Fibroblast of villous mesenchyme (primary cell): ENCODE measurements around the gene SEPTIN8. TPM values are rescaled to one million over a fixed set of nuclear protein-coding genes. Genes with fewer than 3 reads are reported as not detected.
A peak's percentile ranks its signal among the peaks of the same experiment; 100 is the strongest.

Experiments
- DNase-seq: peaks from one replicate; pipeline ENCODE4 v3.0.0-alpha.2; 2010; ENCODE audit warnings: low read depth
- H3K4me3 ChIP-seq: 2 replicates; pipeline ENCODE4 v1.5.1; 2011; ENCODE audit warnings: low read depth, mild to moderate bottlenecking, low read length
- total RNA-seq: library from RNA; depleted of rRNA; stranded (reverse); fragments of >200 nt; gene quantifications from 2 replicates; pipeline ENCODE4 v1.2.3, GENCODE V29; 2012
- TF ChIP-seq, protein P1 (sequence below): IDR thresholded peaks from 2 replicates; pipeline ENCODE4 v1.5.1; 2012; ENCODE audit warnings: low read depth, mild to moderate bottlenecking, low read length; ENCODE audit not compliant: insufficient read depth

Gene SEPTIN8
- total RNA-seq, 1 donor, result 51.4 TPM

DNA sequence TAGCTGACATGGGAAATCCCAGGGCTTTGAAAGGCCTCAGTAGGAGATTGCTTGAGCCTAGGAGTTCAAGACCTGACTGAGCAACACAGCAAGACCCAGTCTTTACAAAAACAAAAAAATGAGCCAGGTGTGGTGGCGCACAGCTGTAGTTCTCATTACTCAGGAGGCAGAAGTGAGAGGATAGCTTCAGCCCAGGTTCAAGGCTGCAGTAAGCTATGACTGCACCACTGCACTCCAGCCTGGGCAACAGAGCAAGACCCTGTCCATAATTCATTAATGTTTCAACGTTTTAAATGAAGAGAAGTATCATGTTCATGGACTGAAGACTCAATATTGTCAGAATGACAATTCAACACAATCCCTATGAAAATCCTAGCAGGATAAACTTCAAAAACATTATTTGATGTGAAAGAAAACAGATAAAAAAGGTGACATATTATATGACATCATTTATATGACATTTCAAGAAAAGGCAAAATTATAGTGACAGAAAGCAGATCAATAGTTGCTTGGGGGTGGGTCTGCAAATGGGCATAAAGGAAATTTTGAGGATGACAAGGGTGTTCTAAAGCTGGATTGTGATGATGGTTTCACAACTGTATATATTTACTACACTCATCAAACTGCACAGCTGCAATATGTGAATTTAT lies 43.4 kb downstream of the SEPTIN8 start:
- no peak overlapping the region for H3K4me3 ChIP-seq
- TF ChIP-seq, protein P1, sequence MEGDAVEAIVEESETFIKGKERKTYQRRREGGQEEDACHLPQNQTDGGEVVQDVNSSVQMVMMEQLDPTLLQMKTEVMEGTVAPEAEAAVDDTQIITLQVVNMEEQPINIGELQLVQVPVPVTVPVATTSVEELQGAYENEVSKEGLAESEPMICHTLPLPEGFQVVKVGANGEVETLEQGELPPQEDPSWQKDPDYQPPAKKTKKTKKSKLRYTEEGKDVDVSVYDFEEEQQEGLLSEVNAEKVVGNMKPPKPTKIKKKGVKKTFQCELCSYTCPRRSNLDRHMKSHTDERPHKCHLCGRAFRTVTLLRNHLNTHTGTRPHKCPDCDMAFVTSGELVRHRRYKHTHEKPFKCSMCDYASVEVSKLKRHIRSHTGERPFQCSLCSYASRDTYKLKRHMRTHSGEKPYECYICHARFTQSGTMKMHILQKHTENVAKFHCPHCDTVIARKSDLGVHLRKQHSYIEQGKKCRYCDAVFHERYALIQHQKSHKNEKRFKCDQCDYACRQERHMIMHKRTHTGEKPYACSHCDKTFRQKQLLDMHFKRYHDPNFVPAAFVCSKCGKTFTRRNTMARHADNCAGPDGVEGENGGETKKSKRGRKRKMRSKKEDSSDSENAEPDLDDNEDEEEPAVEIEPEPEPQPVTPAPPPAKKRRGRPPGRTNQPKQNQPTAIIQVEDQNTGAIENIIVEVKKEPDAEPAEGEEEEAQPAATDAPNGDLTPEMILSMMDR, result no peak
- DNase-seq, result no peak

- H3K4me3 ChIP-seq, result no peak overlapping the region
- no peak for DNase-seq
- TF ChIP-seq, protein P1, result no peak
Measured at GRCh38 chr5:132729896-132730295, 47.1 kb downstream of the SEPTIN8 start.

GRCh38 chr5:132725745-132726144 lies 51.3 kb downstream of the SEPTIN8 start:
- H3K4me3 ChIP-seq, result no peak overlapping the region
- DNase-seq, result no peak
- TF ChIP-seq, protein P1, result no peak

DNA sequence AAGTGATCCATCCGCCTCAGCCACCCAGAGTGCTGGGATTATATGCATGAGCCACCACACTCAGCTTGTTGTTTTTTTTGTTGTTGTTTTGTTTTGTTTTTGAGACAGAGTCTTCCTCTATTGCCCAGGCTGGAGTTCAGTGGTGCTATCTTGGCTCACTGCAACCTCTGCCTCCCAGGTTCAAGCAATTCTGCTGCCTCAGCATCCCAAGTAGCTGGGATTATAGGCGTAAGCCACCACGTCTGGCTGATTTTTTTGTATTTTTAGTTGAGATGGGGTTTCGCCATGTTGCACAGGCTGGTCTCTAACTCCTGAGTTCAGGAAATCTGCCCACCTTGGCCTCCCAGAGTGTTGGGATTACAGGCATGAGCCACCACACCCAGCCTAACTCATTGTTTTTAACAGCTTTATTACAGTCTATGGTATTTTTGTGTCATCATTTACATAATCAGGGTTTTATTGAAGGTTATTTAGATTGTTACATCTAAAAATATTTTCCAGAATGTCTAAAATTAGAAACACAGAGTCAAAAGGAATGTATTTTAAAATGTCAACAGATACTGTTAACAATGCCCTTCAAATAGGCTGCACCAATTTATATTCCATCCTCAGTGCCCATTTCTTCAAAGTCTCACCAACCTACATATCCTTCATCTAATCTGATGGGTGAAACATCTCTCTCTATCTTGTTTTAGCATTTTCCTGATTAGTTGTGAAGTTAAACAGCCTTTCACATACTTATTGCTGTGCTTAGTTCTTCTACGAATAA lies 58.3 kb downstream of the SEPTIN8 start:
- no peak for DNase-seq
- TF ChIP-seq, protein P1, result no peak

GRCh38 chr5:132714456-132715307 lies 62.4 kb downstream of the SEPTIN8 start:
- H3K4me3 ChIP-seq, result no peak overlapping the region
- peak; percentile 23 for DNase-seq
- TF ChIP-seq, protein P1, result peak; percentile 41

More for the DNA sequence above, 58.3 kb downstream of the SEPTIN8 start:
- no peak overlapping the region for H3K4me3 ChIP-seq

DNA sequence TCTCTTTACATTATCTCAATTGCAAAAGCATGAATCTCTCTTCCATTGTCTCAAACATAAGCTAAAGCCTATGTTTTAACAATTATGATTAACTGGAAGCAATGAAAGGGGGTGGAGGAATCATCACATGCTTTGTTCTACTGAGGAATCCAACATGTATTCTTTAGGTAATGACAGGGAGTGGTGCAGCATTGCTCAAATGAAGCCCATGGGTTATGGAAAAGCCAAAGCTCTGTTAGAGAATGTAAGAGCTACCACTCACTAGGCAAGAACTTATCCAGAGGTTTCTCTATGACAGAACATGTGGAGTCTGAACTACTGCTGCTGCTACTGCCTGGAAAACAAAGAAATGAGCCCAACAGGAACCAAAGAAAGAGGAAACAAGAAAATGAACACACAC lies 68.4 kb downstream of the SEPTIN8 start:
- no peak for DNase-seq
- TF ChIP-seq, protein P1, result no peak
- no peak overlapping the region for H3K4me3 ChIP-seq
